ENCODE data around the gene MACROD2.

MACROD2 gene

GRCh38 chr20:15018966-15019365, 1023.6 kb downstream of the MACROD2 start:
- DNase-seq (ENCODE audit: low read depth in 1 of 2, low spot score in 1 of 2), result no peak

- DNase-seq (ENCODE audit: low read depth in 1 of 2, low spot score in 1 of 2), result no peak
These were observed 1025.5 kb downstream of the MACROD2 start for GRCh38 chr20:15020845-15021244.

GRCh38 chr20:15022921-15023320, 1027.6 kb downstream of the MACROD2 start:
- DNase-seq (ENCODE audit: low read depth in 1 of 2, low spot score in 1 of 2), result no peak

- DNase-seq (ENCODE audit: low read depth in 1 of 2, low spot score in 1 of 2), result no peak
These were observed 1031.4 kb downstream of the MACROD2 start for GRCh38 chr20:15026759-15027158.

- DNase-seq (ENCODE audit: low read depth in 1 of 2, low spot score in 1 of 2), result no peak
These were observed 1035.5 kb downstream of the MACROD2 start for GRCh38 chr20:15030826-15031225.

- DNase-seq (ENCODE audit: low read depth in 1 of 2, low spot score in 1 of 2), result no peak
These were observed 1036.4 kb downstream of the MACROD2 start for GRCh38 chr20:15031546-15032351.

- DNase-seq (ENCODE audit: low read depth in 1 of 2, low spot score in 1 of 2), result no peak
These were observed 1037.0 kb downstream of the MACROD2 start for GRCh38 chr20:15032352-15032622.

- no peak for DNase-seq (ENCODE audit: low read depth in 1 of 2, low spot score in 1 of 2)
These were observed 1038.0 kb downstream of the MACROD2 start for GRCh38 chr20:15033269-15033668.

GRCh38 chr20:15033891-15034290, 1038.6 kb downstream of the MACROD2 start:
- DNase-seq (ENCODE audit: low read depth in 1 of 2, low spot score in 1 of 2), result no peak

- no peak for DNase-seq (ENCODE audit: low read depth in 1 of 2, low spot score in 1 of 2)
These were observed 1041.6 kb downstream of the MACROD2 start for GRCh38 chr20:15036948-15037347.

GRCh38 chr20:15039088-15039752, 1043.9 kb downstream of the MACROD2 start:
- DNase-seq (ENCODE audit: low read depth in 1 of 2, low spot score in 1 of 2), result no peak

- DNase-seq (ENCODE audit: low read depth in 1 of 2, low spot score in 1 of 2), result no peak
These were observed 1047.4 kb downstream of the MACROD2 start for GRCh38 chr20:15042723-15043122.

- no peak for DNase-seq (ENCODE audit: low read depth in 1 of 2, low spot score in 1 of 2)
These were observed 1049.9 kb downstream of the MACROD2 start for GRCh38 chr20:15045246-15045645.

- DNase-seq (ENCODE audit: low read depth in 1 of 2, low spot score in 1 of 2), result no peak
These were observed 1051.7 kb downstream of the MACROD2 start for GRCh38 chr20:15047042-15047441.

- no peak for DNase-seq (ENCODE audit: low read depth in 1 of 2, low spot score in 1 of 2)
These were observed 1052.3 kb downstream of the MACROD2 start for GRCh38 chr20:15047601-15048000.

- DNase-seq (ENCODE audit: low read depth in 1 of 2, low spot score in 1 of 2), result no peak
These were observed 1060.9 kb downstream of the MACROD2 start for GRCh38 chr20:15056246-15056645.

GRCh38 chr20:15058841-15059240, 1063.5 kb downstream of the MACROD2 start:
- DNase-seq (ENCODE audit: low read depth in 1 of 2, low spot score in 1 of 2), result no peak

- DNase-seq (ENCODE audit: low read depth in 1 of 2, low spot score in 1 of 2), result no peak
These were observed 1064.1 kb downstream of the MACROD2 start for GRCh38 chr20:15059438-15059837.

GRCh38 chr20:15060265-15061060, 1065.1 kb downstream of the MACROD2 start:
- no peak for DNase-seq (ENCODE audit: low read depth in 1 of 2, low spot score in 1 of 2)

GRCh38 chr20:15061061-15061430, 1065.7 kb downstream of the MACROD2 start:
- DNase-seq (ENCODE audit: low read depth in 1 of 2, low spot score in 1 of 2), result no peak

GRCh38 chr20:15061955-15062354, 1066.6 kb downstream of the MACROD2 start:
- DNase-seq (ENCODE audit: low read depth in 1 of 2, low spot score in 1 of 2), result no peak

- DNase-seq (ENCODE audit: low read depth in 1 of 2, low spot score in 1 of 2), result no peak
These were observed 1067.8 kb downstream of the MACROD2 start for GRCh38 chr20:15063081-15063480.
